RPMI7951 (cell line): ENCODE results near the gene RUSC2. TPM values are rescaled to one million over a fixed set of nuclear protein-coding genes. Genes with fewer than 3 reads are reported as not detected.
A peak's percentile ranks its signal among the peaks of the same experiment; 100 is the strongest.

ENCODE experiments used
- DNase-seq: peaks from one replicate; pipeline ENCODE4 v3.0.0-alpha.2; 2012; ENCODE audit warnings: low read depth
- total RNA-seq: library from RNA; depleted of rRNA; stranded (reverse); fragments of >200 nt; shearing (Covaris generic); gene quantifications from 2 replicates; pipeline ENCODE4 v1.2.3, GENCODE V29; 2014; rRNA removed

Gene RUSC2, protein sequence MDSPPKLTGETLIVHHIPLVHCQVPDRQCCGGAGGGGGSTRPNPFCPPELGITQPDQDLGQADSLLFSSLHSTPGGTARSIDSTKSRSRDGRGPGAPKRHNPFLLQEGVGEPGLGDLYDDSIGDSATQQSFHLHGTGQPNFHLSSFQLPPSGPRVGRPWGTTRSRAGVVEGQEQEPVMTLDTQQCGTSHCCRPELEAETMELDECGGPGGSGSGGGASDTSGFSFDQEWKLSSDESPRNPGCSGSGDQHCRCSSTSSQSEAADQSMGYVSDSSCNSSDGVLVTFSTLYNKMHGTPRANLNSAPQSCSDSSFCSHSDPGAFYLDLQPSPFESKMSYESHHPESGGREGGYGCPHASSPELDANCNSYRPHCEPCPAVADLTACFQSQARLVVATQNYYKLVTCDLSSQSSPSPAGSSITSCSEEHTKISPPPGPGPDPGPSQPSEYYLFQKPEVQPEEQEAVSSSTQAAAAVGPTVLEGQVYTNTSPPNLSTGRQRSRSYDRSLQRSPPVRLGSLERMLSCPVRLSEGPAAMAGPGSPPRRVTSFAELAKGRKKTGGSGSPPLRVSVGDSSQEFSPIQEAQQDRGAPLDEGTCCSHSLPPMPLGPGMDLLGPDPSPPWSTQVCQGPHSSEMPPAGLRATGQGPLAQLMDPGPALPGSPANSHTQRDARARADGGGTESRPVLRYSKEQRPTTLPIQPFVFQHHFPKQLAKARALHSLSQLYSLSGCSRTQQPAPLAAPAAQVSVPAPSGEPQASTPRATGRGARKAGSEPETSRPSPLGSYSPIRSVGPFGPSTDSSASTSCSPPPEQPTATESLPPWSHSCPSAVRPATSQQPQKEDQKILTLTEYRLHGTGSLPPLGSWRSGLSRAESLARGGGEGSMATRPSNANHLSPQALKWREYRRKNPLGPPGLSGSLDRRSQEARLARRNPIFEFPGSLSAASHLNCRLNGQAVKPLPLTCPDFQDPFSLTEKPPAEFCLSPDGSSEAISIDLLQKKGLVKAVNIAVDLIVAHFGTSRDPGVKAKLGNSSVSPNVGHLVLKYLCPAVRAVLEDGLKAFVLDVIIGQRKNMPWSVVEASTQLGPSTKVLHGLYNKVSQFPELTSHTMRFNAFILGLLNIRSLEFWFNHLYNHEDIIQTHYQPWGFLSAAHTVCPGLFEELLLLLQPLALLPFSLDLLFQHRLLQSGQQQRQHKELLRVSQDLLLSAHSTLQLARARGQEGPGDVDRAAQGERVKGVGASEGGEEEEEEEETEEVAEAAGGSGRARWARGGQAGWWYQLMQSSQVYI (N-terminal part only)
- 6.4 and 7.6 TPM in 2 replicates for total RNA-seq

DNA sequence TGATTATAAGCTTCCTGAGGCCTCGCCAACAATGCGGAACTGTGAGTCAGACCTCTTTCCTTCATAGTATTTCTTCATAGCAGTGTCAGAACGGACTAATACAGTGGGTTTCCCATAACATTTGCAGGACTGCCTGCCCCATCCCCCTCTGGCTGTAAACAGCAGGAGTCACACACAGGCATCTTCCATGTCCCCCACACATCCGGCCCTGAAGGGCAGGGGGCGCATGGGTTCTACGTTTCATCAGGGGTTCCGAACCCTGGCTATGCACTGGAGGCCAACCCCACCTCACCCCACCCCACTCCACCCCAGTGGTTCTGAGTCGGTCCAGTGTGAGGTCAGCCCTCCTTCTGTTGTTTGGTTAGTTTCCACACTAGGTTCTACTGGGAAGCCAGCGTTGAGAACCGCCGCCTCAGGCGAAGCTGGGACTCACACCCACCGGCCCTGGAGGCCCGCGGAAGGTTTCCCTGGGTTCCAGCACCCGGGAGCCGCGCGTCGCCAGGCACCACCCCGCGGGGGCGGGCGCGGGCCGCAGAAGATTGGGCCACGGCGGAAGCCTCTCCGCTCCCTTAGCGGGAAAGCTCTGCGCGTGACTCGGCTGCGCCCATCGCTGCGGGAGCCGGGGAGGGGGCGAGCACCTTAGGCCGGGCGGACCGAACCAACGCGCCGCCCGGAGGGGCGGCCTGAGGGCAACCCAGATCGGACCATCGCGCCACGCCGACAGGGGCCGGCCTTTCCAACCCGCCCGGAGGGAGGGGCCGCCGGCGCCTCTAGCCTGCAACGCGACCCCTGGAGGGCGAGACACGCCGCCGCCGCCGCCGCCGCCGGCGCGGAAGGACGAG, at the start of gene RUSC2:
Gene RUSC2 (plus strand): TSS at position 799 of the 842 bp plus-strand sequence. CDS start 56,411 bp downstream, outside the sequence.
- peak; percentile 85 for DNase-seq

- no peak for DNase-seq
Observed at GRCh38 chr9:35446012-35446411, 43.9 kb upstream of the RUSC2 start.

DNA sequence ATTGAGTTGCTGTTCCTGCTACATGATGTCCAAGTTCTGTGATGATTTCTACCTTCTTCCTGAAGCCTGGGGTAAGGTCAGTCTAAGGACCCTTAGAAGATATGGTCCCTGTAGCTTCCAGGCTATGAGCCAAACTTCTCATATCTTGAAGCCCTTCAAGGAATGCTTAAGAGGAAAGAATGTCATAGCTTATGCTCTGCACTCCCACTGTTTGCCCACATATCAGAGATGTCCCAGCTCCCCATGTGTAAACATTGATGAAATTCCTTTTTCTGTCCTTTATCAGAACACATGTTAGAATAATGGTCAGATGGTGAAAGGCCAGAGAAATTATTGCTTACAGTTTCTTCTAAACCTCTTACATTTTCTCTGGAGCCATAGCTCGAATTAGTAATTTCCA, 41.4 kb upstream of the RUSC2 start:
- DNase-seq, result no peak

GRCh38 chr9:35452481-35452880, 37.4 kb upstream of the RUSC2 start:
- no peak for DNase-seq

DNA sequence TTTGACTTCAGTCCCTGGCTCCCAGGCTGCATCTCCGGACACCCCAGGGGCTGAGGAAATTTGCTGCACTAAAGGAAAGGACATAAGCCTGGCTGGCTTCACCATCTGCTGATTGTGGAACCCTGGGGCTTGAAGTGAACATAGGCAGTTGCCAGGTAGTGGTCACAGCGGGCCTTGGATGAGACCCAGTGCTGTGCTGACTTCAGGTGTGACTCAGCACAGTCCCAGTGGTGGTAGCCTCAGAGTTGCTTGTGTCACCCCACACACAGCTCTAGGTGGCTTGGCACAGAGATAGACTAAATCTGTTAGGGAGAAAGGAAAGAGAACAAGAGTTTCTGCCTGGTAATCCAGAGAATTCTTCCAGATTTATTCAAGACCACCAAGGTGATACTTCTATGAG, 36.1 kb upstream of the RUSC2 start:
- no peak for DNase-seq

DNA sequence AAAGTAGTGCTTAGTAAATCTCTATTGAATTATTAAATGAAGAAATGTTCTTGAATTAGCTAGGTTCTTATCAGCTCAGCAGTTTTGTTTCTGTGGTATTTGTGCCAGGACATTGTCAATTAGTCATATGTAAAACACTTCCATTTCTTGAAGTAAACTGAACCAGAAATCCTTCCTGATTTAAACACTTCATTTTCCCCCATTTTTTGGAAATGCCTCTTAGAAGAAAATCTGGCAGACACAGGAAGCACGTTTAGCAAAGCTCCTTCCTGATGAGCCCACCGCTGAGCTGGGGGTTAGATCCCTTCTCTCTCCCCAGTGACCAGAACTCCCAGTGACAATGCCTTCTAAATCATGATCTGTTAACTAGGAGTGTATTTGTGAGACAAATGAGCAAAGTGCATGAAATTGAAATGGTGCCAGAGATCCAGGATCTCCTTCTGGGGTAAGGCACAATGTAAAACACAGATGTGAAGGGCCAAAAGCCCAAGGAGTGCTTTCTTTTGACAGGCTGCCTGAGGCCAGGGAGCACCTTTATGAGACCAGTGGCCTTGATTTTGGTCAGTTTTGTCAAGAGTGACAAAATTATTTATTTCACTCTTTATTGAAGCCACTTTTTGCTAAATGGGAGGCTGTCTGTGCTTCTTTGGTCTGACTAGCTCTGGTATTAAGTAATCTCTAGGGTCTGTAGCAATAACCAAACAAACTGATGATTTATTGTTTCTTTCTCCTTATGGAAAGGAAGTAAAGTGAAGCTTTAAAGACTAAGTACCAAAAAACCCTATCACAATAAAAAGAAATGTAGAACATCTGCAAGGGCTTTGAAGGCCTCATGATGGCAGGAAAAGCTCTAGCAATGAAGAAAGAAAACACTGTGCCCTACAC, 25.5 kb upstream of the RUSC2 start:
- DNase-seq, result no peak

DNA sequence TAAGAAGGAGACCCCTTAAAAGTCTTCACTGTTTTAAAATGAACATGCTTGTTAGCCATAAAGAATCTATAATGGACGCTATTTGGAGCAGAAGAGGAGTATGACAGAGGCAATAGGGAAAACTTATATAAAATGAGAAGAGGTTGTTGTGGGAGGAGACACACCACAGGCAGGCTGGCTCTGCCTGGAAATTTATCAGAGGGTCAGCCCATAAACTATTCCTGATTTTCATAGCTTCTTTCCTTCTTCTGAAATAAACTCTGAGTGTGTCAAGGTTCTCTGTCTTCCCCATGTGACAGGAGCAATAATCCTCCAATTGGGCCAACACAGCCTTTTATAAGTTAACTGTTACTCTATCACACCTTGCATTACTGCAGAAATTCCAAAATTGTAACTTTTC, 19.6 kb upstream of the RUSC2 start:
- DNase-seq, result no peak

- no peak for DNase-seq
Observed at GRCh38 chr9:35470894-35471293, 19.0 kb upstream of the RUSC2 start.

DNA sequence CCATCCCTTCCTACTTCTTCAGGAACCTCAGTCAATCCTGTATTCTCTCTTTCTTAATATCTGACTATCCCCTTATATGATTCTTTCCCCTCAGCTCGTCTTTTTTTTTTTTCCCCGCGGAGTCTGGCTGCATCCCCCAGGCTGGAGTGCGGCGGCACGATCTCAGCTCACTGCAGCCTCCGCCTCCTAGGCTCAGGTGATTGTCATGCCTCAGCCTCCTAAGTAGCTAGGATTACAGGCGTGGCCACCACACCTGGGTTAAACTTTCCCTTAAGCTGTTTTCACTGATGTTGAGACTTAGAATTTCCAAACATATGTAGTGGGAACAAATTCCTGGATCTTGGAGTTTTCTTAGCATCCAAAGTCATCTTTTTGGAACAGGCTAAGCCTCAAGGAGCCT, 13.3 kb upstream of the RUSC2 start:
- no peak for DNase-seq

- peak; percentile 77 for DNase-seq
Observed at GRCh38 chr9:35477211-35477855, 12.6 kb upstream of the RUSC2 start.

DNA sequence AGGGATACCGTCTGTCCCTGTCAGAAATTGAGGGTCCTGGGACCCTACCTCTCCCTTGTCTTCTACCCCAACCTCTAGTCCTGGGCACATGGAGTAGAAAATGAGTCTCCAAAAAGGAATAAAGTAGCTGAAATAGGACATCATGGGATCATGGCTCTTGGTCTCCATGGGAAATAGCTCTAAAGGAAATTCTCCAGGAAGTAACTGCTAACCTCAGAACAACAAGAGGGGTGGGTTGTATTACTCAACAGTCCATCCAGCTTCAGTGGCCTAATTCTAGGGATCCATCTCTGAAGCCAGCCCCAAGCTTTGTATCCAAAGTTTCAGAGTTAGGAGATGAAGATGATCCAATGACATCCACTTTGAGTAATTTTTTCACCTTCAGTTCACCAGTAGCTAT, 11.0 kb upstream of the RUSC2 start:
- DNase-seq, result no peak

DNA sequence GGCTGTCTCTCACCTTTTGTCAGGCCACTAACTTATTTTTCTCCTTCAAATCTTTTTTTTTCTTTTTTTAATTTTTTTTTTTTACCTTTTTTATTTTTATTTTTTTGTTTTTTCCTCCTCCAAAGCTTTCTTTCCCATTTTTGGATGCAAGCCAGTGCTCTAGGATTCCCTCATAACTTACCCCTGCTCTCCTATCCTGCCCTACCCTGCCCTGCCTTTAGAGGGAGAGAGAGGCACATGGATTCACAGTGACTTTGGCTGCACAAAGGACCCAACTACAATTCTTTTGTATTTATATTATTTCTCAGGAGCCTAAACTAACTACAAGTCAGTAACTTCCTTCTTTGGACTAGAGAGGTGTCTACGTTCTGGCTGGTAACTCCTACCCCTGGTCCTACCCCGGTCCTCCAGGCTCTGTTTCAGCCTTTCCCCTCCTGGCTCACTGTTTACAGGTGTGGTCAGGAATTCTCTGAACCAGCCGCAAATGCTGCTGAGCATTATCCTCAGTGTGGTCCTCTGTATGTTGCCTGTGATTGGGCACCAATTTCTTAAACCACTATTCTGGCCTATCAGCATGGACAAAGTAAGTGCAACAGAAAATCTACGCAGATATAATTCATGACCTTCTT, 8.4 kb upstream of the RUSC2 start:
- DNase-seq, result peak; percentile 54

DNA sequence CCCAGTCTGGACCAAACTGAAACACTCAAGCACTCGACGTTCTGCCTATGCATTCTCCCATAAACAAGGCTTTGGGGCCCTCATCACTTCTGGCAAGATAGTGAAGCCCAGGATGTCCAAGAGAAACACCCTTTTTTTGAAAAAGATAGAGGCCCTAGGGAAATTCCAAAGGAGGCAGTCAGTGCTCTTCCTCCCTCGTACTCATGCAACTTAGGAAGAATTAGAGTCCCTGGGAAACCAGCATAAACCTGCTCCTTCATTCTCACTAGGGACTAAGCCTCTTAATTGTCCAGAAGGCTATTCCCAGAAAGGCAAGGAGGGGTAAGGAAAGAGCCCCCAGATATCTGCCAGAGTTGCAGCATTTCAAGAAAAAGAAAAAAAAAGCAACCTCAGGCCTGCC, 7.8 kb upstream of the RUSC2 start:
- DNase-seq, result no peak

DNA sequence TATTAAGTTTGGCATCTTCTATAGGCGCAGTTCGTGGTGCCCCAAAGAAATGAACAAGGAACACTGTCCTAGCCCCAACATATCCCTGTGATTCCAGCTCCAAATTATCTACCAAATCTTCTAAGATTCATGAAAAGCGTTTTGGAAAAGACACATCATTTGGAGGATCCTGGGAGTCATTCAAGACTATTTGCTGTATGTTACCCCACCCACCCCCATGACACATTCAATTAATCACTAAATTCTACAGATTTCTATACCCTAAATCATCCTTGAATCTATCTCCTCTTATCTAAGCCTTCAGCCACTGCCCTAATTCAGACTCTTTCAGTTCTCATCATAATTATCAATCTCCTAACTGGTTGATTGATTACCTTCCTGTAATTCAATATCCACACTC, 5.5 kb upstream of the RUSC2 start:
- DNase-seq, result no peak

GRCh38 chr9:35487081-35487480, 2.8 kb upstream of the RUSC2 start:
- DNase-seq, result no peak

- no peak for DNase-seq
Observed at GRCh38 chr9:35488021-35488420, 1.9 kb upstream of the RUSC2 start.

- DNase-seq, result no peak
Observed at GRCh38 chr9:35488566-35489312, 1.2 kb upstream of the RUSC2 start.
